Transverse colon (tissue), 4 donors: ENCODE measurements around the gene CKB.

ENCODE experiments used
- CTCF ChIP-seq, 5 experiments: fragments of 200-600 bp in 3 of 5; fragments of 450-650 bp in 2 of 5; sonication (generic) in 3 of 5; IDR thresholded peaks; 1 replicate in 2 of 5; 2 replicates in 3 of 5; pipeline ENCODE4 v1.5.1; 2016 to 2017; ENCODE audit warnings: antibody characterized with exemption in 5 of 5, inconsistent platforms in 3 of 5, mild to moderate bottlenecking in 2 of 5, moderate library complexity in 1 of 5
- EP300 ChIP-seq: sonication (generic); formaldehyde crosslinking; IDR thresholded peaks from one replicate; pipeline ENCODE4 v1.6.1; 2017; ENCODE audit warnings: antibody characterized with exemption, low read depth
- POLR2A ChIP-seq: fragments of 450-650 bp; IDR thresholded peaks from one replicate; pipeline ENCODE4 v1.6.1; 2016; ENCODE audit warnings: antibody characterized with exemption, mild to moderate bottlenecking, moderate library complexity
- POLR2AphosphoS5 ChIP-seq, 3 donors: sonication (generic); formaldehyde crosslinking; IDR thresholded peaks; one replicate each; pipeline ENCODE4 v1.6.1; 2016; ENCODE audit warnings: antibody characterized with exemption in 3 of 3

- TF ChIP-seq POLR2AphosphoS5 (IDR thresholded peaks at IDR 0.05) (no peak), CTCF (IDR thresholded peaks at IDR 0.05) (no peak), POLR2A (no peak), EP300 (no peak)
Measured at GRCh38 chr14:103510724-103511693, 11.6 kb downstream of the CKB start.
